Fibroblast of peridontal ligament (primary cell): ENCODE measurements around the gene EFTUD2.

Experiments
- DNase-seq: peaks from one replicate; pipeline ENCODE4 v3.0.0-alpha.2; 2010; ENCODE audit errors: extremely low read depth

EFTUD2 gene

GRCh38 chr17:44887971-44888954 is 11.0 kb downstream of the EFTUD2 start:
- DNase-seq = no peak

DNA sequence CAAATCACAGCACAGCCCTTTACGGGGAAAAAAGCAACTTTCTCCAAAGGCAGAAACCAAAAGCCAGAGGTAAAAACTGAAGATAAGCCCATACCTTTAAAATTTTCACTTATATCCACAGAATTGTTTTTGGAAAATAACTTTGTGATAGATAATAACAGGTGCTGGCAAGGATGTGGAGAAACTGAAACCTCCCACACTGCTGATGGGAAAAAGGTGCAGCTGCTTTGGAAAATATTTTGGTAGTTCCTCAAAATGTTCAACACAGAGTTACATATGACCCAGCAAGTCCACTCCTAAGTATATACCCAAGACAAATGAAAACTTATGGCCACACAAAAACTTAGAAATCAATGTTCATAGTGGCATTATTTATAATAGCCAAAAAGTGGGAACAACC is 12.2 kb downstream of the EFTUD2 start:
- no peak for DNase-seq

- DNase-seq = no peak
Observed at GRCh38 chr17:44884941-44885340, 14.3 kb downstream of the EFTUD2 start.

- no peak for DNase-seq
Observed at GRCh38 chr17:44881145-44881544, 18.1 kb downstream of the EFTUD2 start.

DNA sequence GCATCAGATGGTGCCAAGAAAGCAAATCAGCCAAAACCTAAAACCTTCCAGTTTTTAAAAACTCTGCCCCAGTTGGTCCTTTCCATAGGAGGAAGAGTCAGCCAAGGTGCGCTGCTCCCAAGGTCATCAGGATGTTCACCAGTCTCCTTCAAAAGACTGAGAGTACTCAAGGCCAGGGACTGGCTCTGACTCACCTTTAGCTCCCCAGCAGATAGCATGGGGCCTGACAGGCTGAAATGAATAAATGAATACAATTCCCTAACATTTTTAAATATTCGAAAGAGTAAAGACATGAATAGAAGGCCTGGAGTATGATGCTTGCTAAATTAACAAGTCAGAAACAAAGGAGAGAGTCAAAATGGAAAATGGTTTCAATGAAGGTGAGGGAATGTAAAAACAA is 19.2 kb downstream of the EFTUD2 start:
- no peak for DNase-seq

DNA sequence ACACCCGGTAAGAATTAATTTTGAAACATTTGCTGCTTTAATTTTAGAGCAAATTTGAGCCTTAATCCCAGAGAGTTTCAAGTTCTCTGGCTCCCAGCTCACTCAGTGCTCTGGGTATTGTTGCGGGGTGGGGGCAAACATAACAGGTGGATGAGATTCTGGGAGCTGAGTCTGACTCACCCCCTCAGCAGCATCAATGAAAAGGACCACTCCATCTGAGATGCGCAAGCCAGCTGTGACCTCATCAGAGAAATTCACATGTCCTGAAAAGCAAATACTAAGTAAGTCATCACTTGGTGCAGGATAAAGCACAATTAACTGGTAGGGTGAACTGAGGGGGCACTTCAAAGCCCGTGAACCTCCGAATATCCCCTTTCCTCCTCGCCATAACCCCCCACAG is 19.9 kb downstream of the EFTUD2 start:
- DNase-seq = no peak

- DNase-seq = peak; percentile 67
Observed at GRCh38 chr17:44878627-44879221, 20.5 kb downstream of the EFTUD2 start.

- DNase-seq = no peak
Observed at GRCh38 chr17:44877121-44877520, 22.1 kb downstream of the EFTUD2 start.

- no peak for DNase-seq
Observed at GRCh38 chr17:44875761-44876160, 23.5 kb downstream of the EFTUD2 start.

- no peak for DNase-seq
Observed at GRCh38 chr17:44872131-44872768, 27.0 kb downstream of the EFTUD2 start.

DNA sequence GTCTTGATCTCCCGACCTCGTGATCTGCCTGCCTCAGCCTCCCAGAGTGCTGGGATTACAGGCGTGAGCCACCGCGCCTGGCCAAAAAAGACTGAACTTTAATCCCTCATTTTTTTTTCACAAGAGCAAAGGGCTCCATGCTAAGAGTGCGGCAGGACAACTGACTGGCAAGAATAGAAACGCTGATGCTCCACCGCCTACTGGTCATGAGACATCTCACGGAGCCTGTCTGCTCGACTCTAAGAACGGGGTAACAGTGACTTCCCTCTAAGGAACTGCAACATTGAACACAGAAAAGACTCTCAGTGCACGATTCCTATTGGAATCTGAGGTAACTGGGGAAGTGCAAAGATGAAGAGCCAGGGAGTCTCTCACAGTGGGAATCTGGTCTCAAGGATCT is 27.7 kb downstream of the EFTUD2 start:
- no peak for DNase-seq

GRCh38 chr17:44867841-44868240 is 31.4 kb downstream of the EFTUD2 start:
- DNase-seq = no peak

DNA sequence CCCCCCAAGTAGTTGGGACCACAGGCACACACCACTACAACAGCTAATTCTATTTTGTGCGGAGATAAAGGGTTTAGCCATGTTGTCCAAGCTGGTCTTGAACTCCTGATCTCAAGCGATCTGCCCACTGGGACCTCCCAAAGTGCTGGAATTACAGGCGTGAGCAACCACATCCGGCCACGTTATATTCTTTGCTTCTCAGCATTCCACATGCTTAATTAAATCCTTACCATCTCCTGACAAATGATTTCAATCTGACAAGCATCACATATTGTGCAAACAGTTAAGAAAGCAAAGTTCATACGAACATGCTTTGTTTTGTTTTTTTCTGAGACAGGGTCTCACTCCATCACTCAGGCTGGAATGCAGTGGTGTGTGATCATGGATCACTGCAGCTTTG is 33.3 kb downstream of the EFTUD2 start:
- DNase-seq = peak; percentile 66

DNA sequence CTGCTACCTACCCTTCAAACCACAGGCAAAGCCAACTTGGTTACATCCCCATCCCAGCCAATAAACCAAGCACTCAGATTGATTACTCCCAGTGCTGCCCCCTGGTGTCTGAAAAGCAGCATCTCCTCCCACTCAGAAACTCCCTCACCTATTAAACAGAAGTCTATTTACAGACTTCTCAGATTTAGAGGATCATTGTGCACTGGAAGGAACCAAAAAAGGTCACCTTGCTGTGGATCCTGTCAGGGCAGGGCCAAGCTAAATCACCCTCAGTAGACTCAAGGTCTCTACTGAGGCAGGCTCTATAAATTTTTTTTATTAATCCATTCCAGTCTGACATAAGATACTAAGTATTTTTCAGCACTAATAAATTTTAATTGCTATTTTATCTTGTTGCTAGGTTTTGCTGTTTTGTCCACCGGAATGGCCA is 34.0 kb downstream of the EFTUD2 start:
- peak; percentile 85 for DNase-seq

DNA sequence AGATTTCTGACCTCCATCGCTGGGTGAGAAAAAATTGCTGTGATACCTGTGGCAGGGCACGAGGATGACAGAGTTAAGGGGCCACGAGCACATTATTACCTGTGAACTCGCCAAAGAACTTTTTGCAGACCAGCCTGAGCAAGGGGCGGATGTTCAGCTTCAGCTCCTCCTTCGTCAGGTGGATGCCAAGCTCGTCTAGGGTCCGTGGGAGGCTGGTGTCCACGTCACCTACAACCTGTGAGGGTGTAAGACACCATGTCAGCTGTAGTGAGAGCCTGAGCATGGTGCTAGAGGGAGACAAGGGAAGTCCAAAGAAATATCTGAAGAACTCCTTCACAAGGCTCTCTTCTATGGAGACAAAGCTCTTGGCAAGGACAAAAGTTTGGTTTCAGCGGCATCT is 34.4 kb downstream of the EFTUD2 start:
- no peak for DNase-seq

- DNase-seq = no peak
Observed at GRCh38 chr17:44863061-44863918, 36.0 kb downstream of the EFTUD2 start.

- DNase-seq = no peak
Observed at GRCh38 chr17:44862278-44862914, 36.8 kb downstream of the EFTUD2 start.

GRCh38 chr17:44859701-44860100 is 39.5 kb downstream of the EFTUD2 start:
- DNase-seq = no peak

- no peak for DNase-seq
Observed at GRCh38 chr17:44854192-44854591, 45.1 kb downstream of the EFTUD2 start.

- no peak for DNase-seq
Observed at GRCh38 chr17:44850612-44851011, 48.6 kb downstream of the EFTUD2 start.

GRCh38 chr17:44850025-44850424 is 49.2 kb downstream of the EFTUD2 start:
- no peak for DNase-seq
